Kidney epithelial cell (primary cell): Measurements from ENCODE around the gene NEK2. TPM values are rescaled to one million over a fixed set of nuclear protein-coding genes. Genes with fewer than 3 reads are reported as not detected.

ENCODE experiments used
- DNase-seq: peaks from one replicate; pipeline ENCODE4 v3.0.0-alpha.2; 2010; ENCODE audit warnings: low read depth
- H3K27me3 ChIP-seq: 2 replicates; pipeline ENCODE4 v1.6.0; 2011; ENCODE audit warnings: low read length; ENCODE audit not compliant: control insufficient read depth, insufficient read depth
- H3K36me3 ChIP-seq: 2 replicates; pipeline ENCODE4 v1.5.1; 2011; ENCODE audit warnings: low read length; ENCODE audit not compliant: control insufficient read depth, insufficient read depth
- H3K4me3 ChIP-seq: 2 replicates; pipeline ENCODE4 v1.5.1; 2011; ENCODE audit warnings: low read depth, mild to moderate bottlenecking, control low read depth, low read length
- total RNA-seq: library from RNA; depleted of rRNA; stranded (reverse); fragments of >200 nt; gene quantifications from 2 replicates; pipeline ENCODE4 v1.2.3, GENCODE V29; 2015
- TF ChIP-seq, protein P1 (sequence below): IDR thresholded peaks from 2 replicates; pipeline ENCODE4 v1.5.1; 2011; ENCODE audit warnings: mild to moderate bottlenecking, moderate library complexity, low read length, control low read depth, inconsistent platforms; ENCODE audit not compliant: insufficient read depth, poor library complexity, severe bottlenecking

The NEK2 gene
- total RNA-seq, 1 donor from 2014 or later: 4.3 TPM

DNA sequence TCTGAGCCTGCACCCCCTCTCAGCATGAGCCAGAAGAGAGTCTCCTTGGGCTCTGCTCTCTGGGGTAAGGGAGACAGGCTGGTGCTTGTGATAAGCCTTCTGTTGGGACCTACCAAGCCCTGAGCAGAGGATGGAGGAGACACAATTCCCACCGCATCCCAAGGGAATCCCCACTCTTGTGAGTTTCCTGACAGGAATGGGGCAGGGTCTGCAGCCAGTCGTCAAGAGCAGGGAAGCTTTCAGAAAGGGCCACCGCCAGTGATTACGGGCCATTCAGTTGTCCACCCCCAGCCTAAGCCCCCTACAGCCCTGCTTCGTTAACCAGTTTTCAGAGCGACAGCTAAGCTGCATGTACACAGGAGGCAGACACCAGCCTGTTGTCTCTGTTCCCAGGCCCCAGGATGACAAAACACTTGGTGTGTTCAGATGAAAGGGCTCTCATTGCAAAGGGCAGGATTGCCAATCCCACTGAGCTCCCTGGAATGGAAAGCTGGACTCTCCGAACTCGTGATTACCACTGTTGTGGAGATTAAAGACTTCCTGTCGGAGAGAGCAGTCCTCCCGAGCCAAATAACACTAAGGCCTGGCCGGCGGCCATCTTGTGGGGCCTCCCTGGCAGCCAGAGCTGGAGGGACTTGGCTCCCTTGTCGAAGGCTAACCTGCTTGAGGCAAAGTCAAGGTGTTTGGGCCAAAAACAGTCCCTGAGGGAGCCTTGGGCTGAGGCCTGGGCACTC, 59.0 kb downstream of the NEK2 start:
- H3K36me3 ChIP-seq: no peaks in the 10 kb centered on the region
- TF ChIP-seq, protein P1, sequence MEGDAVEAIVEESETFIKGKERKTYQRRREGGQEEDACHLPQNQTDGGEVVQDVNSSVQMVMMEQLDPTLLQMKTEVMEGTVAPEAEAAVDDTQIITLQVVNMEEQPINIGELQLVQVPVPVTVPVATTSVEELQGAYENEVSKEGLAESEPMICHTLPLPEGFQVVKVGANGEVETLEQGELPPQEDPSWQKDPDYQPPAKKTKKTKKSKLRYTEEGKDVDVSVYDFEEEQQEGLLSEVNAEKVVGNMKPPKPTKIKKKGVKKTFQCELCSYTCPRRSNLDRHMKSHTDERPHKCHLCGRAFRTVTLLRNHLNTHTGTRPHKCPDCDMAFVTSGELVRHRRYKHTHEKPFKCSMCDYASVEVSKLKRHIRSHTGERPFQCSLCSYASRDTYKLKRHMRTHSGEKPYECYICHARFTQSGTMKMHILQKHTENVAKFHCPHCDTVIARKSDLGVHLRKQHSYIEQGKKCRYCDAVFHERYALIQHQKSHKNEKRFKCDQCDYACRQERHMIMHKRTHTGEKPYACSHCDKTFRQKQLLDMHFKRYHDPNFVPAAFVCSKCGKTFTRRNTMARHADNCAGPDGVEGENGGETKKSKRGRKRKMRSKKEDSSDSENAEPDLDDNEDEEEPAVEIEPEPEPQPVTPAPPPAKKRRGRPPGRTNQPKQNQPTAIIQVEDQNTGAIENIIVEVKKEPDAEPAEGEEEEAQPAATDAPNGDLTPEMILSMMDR: no peak
- no peaks in the 10 kb centered on the region for H3K27me3 ChIP-seq
- DNase-seq: no peak
- no peak overlapping the region for H3K4me3 ChIP-seq

- TF ChIP-seq, protein P1: no peak
- no peak for DNase-seq
- Histone ChIP-seq H3K27me3 (no peaks in the 10 kb centered on the region), H3K36me3 (no peaks in the 10 kb centered on the region), H3K4me3 (no peak overlapping the region)
Measured at GRCh38 chr1:211614615-211615014, 60.8 kb downstream of the NEK2 start.

GRCh38 chr1:211613951-211614350, 61.5 kb downstream of the NEK2 start:
- TF ChIP-seq, protein P1: no peak
- Histone ChIP-seq H3K36me3 (no peaks in the 10 kb centered on the region), H3K4me3 (no peak overlapping the region), H3K27me3 (no peaks in the 10 kb centered on the region)
- DNase-seq: no peak

DNA sequence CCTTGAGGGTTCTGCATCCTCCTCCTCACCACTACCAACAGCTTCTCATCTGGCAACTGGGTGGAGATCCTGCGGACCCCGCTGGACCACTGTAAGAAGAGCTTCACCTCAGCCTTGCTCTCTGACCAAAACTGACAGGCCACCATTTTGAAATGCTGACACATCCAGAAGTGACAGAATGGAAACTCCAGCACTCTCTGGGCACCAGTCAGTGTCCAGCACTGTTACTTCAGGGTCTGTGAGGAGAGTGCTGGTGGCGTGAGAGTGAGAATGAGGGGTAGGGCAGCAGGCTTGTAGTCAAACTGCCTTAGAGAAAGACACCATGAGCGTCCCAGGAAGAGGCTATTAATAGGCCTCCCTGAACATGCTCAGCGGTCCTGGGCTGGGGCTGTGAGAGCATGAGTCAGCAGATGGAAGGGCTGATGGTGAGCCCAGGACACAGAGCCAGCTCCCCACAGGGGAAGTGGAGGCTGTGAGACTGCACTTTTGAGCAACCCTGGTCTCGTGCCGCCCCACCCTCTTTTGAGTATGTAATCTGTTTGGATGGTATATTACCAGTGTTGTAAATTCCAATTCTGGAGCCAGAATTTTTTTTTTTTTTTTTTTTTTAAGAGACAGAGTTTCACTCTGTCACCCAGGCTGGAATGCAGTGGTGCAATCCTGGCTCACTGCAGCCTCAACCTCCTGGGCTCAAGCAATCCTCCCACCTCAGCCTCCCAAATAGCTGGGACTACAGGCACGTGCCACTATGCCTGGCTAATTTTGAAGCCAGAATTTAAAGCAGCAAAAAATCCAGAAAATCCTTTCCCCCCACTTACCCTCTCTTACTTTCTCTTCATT, 62.1 kb downstream of the NEK2 start:
- no peaks in the 10 kb centered on the region for H3K27me3 ChIP-seq
- TF ChIP-seq, protein P1: no peak
- no peaks in the 10 kb centered on the region for H3K36me3 ChIP-seq
- no peak overlapping the region for H3K4me3 ChIP-seq
- DNase-seq: peak; percentile 43

DNA sequence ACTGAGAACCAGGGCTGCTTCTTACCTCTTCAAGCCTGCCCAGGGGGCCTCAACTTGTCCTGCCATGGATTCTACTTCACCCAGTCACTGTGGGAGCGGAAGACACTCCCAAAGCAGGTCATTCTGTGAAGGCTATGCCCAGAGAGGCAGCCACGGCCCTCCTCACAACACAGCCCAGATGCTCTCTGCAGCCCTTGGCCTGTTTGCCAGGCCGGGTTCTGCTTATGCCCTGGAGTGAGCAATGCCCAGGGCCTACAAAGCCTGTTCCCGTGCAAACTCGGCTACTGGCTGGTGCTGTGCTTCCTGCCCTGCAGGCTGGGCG, 62.7 kb downstream of the NEK2 start:
- TF ChIP-seq, protein P1: no peak
- DNase-seq: no peak
- no peak overlapping the region for H3K4me3 ChIP-seq
- no peaks in the 10 kb centered on the region for H3K27me3 ChIP-seq
- H3K36me3 ChIP-seq: no peaks in the 10 kb centered on the region

Other genes with a start within 250 kb of the NEK2 start
- not detected in 2 replicates for gene RD3, start 183.5 kb downstream of the NEK2 start, total RNA-seq
- 18.8 and 19.8 TPM in 2 replicates for gene SLC30A1, start 96.5 kb downstream of the NEK2 start, total RNA-seq
- gene LPGAT1, start 155.1 kb upstream of the NEK2 start, total RNA-seq: 41.1 and 51.9 TPM in 2 replicates